K562 (cell line): ENCODE data around the gene EEF1A1. TPM values are rescaled to one million over a fixed set of nuclear protein-coding genes. Genes with fewer than 3 reads are reported as not detected.
A peak's percentile ranks its signal among the peaks of the same experiment; 100 is the strongest.

Experiments
- ATF1 ChIP-seq, 2 experiments: fragments of 450-650 bp in 1 of 2; IDR thresholded peaks; 2 replicates each; pipeline ENCODE4 v1.6.1; 2016; ENCODE audit warnings: missing compliant biosample characterization in 1 of 2, missing genetic modification characterization in 1 of 2
- HOXB6 ChIP-seq: fragments of 250-450 bp; sonication (Bioruptor Pico); IDR thresholded peaks from 2 replicates; pipeline ENCODE4 v1.5.1; 2022; ENCODE audit warnings: mild to moderate bottlenecking, borderline replicate concordance
- KLF16 ChIP-seq: IDR thresholded peaks from 2 replicates; pipeline ENCODE4 v1.6.1; 2016; ENCODE audit warnings: antibody characterized with exemption
- MTF1 ChIP-seq: fragments of 250-450 bp; sonication (Bioruptor Pico); IDR thresholded peaks from 2 replicates; pipeline ENCODE4 v1.9.0; 2021; ENCODE audit warnings: moderate library complexity, mild to moderate bottlenecking, inconsistent platforms, borderline replicate concordance
- PML ChIP-seq: IDR thresholded peaks from 2 replicates; pipeline ENCODE4 v1.6.1; 2012; ENCODE audit warnings: low read length, inconsistent platforms
- REST ChIP-seq, 2 experiments: fragments of 450-650 bp; formaldehyde crosslinking in 1 of 2; IDR thresholded peaks; 2 replicates each; pipeline versions ENCODE4 v1.4.0 to v1.6.1; 2014 to 2020; ENCODE audit warnings: mild to moderate bottlenecking in 2 of 2, borderline replicate concordance in 1 of 2, low read depth in 1 of 2
- RFX1 ChIP-seq: fragments of 450-650 bp; IDR thresholded peaks from 2 replicates; pipeline ENCODE4 v1.6.1; 2016; ENCODE audit warnings: mild to moderate bottlenecking, moderate library complexity
- STAG1 ChIP-seq: sonication (generic); formaldehyde crosslinking; IDR thresholded peaks from 2 replicates; pipeline ENCODE4 v1.5.0; 2020; ENCODE audit warnings: missing genetic modification reagents, borderline replicate concordance
- TEAD1 ChIP-seq, 2 experiments: fragments of 450-650 bp in 1 of 2; sonication (generic) in 1 of 2; formaldehyde crosslinking; IDR thresholded peaks; 2 replicates each; pipeline versions ENCODE4 v1.4.0 to v1.8.0; 2020 to 2022; ENCODE audit warnings: mild to moderate bottlenecking in 2 of 2, missing genetic modification reagents in 1 of 2
- TGIF2 ChIP-seq: sonication (generic); formaldehyde crosslinking; IDR thresholded peaks from 2 replicates; pipeline ENCODE4 v1.8.1; 2022; ENCODE audit warnings: mild to moderate bottlenecking, missing genetic modification reagents, moderate library complexity
- ZBTB17 ChIP-seq: fragments of 450-650 bp; formaldehyde crosslinking; IDR thresholded peaks from 2 replicates; pipeline ENCODE4 v1.4.0; 2020; ENCODE audit warnings: mild to moderate bottlenecking
- ZNF184 ChIP-seq: sonication (generic); formaldehyde crosslinking; IDR thresholded peaks from 2 replicates; pipeline ENCODE4 v1.5.0; 2020; ENCODE audit warnings: missing genetic modification reagents
- polyA plus RNA-seq, 8 experiments: library from polyadenylated mRNA; depleted of rRNA in 4 of 8; stranded (reverse) in 5 of 8; unstranded in 3 of 8; fragments of >200 nt; fragmentation: Nextera tagmentation in 2 of 8; fragmentation: Illumina TruSeq in 1 of 8; extraction: Ambion mirVana in 2 of 8; extraction: Trizol in 1 of 8; gene quantifications; 2 replicates each; pipeline versions ENCODE4 v1.2.1 to v1.2.3, GENCODE V29; 2011 to 2014; ENCODE audit warnings: inconsistent platforms in 1 of 8, missing spikeins in 1 of 8
- total RNA-seq, 7 experiments: library from RNA; depleted of rRNA in 6 of 7; stranded (reverse); fragments of >200 nt in 6 of 7; fragmentation: Illumina TruSeq in 2 of 7; extraction: Trizol in 2 of 7; gene quantifications; 2 replicates each; pipeline versions ENCODE4 v1.2.1 to v1.2.3, GENCODE V29; 2011 to 2021; ENCODE audit warnings: low replicate concordance in 1 of 7
- TF ChIP-seq, protein P1 (sequence below), 2 experiments: fragments of 450-650 bp; conservative IDR thresholded peaks; 2 replicates each; pipeline ENCODE4 v1.6.1; 2017; ENCODE audit warnings: mild to moderate bottlenecking in 2 of 2, moderate library complexity in 2 of 2

EEF1A1 gene
- total and polyA plus RNA-seq, 9 of the 15 experiments (the other 6 are each of a cell fraction or from before 2014, with no cell fraction given) = 6,453 to 17,323 (median 11,082) TPM

DNA sequence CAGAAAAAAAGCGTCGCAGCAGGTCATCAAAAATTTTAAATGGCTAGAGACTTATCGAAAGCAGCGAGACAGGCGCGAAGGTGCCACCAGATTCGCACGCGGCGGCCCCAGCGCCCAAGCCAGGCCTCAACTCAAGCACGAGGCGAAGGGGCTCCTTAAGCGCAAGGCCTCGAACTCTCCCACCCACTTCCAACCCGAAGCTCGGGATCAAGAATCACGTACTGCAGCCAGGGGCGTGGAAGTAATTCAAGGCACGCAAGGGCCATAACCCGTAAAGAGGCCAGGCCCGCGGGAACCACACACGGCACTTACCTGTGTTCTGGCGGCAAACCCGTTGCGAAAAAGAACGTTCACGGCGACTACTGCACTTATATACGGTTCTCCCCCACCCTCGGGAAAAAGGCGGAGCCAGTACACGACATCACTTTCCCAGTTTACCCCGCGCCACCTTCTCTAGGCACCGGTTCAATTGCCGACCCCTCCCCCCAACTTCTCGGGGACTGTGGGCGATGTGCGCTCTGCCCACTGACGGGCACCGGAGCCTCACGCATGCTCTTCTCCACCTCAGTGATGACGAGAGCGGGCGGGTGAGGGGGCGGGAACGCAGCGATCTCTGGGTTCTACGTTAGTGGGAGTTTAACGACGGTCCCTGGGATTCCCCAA, at the start of gene EEF1A1 (continued):
- TF ChIP-seq, protein P1, sequence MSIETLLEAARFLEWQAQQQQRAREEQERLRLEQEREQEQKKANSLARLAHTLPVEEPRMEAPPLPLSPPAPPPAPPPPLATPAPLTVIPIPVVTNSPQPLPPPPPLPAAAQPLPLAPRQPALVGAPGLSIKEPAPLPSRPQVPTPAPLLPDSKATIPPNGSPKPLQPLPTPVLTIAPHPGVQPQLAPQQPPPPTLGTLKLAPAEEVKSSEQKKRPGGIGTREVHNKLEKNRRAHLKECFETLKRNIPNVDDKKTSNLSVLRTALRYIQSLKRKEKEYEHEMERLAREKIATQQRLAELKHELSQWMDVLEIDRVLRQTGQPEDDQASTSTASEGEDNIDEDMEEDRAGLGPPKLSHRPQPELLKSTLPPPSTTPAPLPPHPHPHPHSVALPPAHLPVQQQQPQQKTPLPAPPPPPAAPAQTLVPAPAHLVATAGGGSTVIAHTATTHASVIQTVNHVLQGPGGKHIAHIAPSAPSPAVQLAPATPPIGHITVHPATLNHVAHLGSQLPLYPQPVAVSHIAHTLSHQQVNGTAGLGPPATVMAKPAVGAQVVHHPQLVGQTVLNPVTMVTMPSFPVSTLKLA (conservative IDR thresholded peaks at IDR 0.05) = peak; percentile 73 to 79
- TF ChIP-seq STAG1 (CRISPR knock-in tag) (no peak), PML (peak; percentile 99), ATF1 (CRISPR knock-in tag; IDR thresholded peaks at IDR 0.05) (peak; percentile 51; the same call in 1 of the 2 replicates), ATF1 (tag; IDR thresholded peaks at IDR 0.05) (peak; percentile 95), HOXB6 (CRISPR knock-in tag) (no peak), TEAD1 (CRISPR knock-in tag; IDR thresholded peaks at IDR 0.05) (no peak; a peak in 1 of 4 replicates), KLF16 (no peak), ZNF184 (CRISPR knock-in tag) (no peak), TGIF2 (CRISPR knock-in tag) (peak; percentile 88; the same call in 1 of the 2 replicates), MTF1 (CRISPR knock-in tag) (no peak), ZBTB17 (CRISPR knock-in tag) (no peak; the same call in 1 of the 2 replicates), REST (IDR thresholded peaks at IDR 0.05; ENCODE audit: borderline replicate concordance) (no peak), REST (CRISPR knock-in tag; IDR thresholded peaks at IDR 0.05; ENCODE audit: low read depth) (0 out of 2 replicates have a peak, but pooled peaks have one; percentile 56), RFX1 (no peak)
